HPDE6-E6E7 (cell line): ENCODE data around the gene BUB3.
"Not testable (repeated sequence)": the region's sequence is repeated elsewhere in the genome, so short reads cannot be mapped to it uniquely, and the experiment has no call there.

Experiments used
- DNase-seq: peaks from one replicate; pipeline ENCODE4 v3.0.0; 2011; ENCODE audit warnings: missing footprints; ENCODE audit errors: extremely low spot score

BUB3 gene

GRCh38 chr10:123154711-123155505, 706 bp downstream of the BUB3 start:
- DNase-seq = no peak

- no peak for DNase-seq
Measured at GRCh38 chr10:123156078-123156477, 1.9 kb downstream of the BUB3 start.

- no peak for DNase-seq
Measured at GRCh38 chr10:123157210-123157609, 3.0 kb downstream of the BUB3 start.

GRCh38 chr10:123158682-123159081, 4.5 kb downstream of the BUB3 start:
- DNase-seq = no peak

GRCh38 chr10:123160311-123160980, 6.2 kb downstream of the BUB3 start:
- DNase-seq = no peak

DNA sequence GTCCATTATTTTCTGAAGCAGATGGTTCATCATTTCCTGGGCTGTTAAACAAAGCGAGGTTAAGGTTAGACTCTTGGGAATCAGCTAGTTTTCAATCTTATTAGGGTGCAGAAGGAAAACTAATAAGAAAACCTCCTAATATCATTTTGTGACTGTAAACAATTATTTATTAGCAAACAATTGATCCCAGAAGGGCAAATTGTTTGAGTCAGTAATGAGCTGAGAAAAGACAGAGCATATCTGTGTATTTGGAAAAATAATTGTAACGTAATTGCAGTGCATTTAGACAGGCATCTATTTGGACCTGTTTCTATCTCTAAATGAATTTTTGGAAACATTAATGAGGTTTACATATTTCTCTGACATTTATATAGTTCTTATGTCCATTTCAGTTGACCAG, 10.1 kb downstream of the BUB3 start:
- no peak for DNase-seq

GRCh38 chr10:123165445-123166072, 11.4 kb downstream of the BUB3 start:
- DNase-seq = no peak

DNA sequence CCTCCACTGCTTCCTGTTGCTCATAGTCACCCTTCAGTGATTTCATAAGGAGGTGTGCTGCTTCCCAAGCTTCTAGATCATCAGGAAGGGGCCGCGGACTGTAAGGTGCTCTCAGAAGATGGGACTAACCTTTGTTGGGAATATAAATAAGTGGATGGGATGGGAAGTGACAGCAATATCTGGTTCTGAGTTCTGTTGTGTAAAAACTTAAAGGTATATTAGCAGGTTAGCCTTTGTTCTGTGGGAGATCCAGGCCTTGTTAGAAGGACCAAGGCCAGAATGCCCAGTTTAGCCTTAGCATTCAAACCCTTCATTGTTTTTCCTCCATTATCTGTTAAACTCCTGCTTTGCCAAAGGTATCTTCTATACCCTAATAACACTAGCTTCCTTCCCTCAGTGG, 12.4 kb downstream of the BUB3 start:
- no peak for DNase-seq

GRCh38 chr10:123170961-123171360, 16.8 kb downstream of the BUB3 start:
- DNase-seq = no peak

DNA sequence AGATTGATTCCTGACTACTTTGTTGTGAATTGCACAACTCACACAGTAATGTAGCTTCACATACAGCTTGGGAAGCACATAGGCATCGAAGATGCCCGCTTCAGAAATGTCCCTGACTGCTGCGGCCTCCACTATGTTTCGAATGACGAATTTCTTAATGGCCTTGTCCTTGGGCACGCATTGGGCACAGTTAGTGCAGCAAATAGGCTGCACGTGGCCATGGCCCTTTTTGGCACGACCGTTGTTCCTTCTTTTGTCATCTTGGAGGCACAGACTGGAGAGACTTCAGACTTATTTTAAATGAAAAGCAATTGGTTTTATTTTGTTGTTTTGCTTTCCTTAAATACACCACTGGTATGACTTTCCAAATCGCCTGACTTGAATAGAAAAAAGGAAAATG, 17.4 kb downstream of the BUB3 start:
- not testable (repeated sequence) for DNase-seq

DNA sequence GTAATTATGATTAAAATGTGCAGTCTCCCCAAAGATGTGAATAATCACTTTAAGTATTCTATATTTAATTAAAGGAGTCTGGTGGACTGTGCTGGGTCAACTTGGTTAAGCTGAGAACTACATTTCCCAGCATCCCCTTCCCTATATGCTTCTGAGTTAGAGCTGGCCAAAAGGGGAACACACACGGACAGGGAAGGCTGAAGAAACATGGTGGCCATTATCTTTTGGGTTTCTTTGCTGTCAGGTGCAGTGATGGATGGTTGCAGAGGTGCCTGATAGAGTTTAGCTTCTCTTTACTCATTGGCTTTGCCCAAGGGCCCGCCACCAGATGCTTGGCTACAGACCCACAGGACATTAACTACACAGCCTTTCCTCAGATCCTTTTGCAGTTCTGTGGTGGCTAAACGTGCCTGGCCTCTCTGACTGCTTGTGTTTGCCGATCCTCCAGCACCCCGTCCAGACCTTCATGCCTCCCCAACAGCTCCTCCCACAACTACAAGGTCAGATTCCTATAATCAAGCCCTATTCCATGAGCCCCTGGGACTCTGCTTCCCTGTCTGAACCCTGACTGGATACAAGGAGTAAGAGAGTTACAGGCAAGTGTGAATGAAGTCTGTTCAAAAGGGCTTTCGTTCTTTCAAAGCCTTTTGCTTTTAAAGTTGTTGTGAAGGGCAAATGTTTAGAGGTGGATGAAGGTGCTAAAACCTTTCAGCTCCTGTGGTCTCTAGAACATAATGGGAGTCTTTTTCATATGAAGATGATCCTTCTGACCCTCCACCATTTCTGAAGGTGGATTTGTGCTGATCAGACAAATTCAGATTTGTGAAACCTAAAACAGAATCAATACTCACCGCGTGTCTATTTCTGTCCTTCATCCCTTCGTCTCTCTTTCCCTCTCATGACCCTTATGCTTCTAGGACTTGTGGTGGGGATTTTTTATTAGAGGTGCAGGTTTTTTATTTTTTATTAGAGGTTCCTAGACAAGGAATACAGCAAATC, 21.5 kb downstream of the BUB3 start:
- no peak for DNase-seq

DNA sequence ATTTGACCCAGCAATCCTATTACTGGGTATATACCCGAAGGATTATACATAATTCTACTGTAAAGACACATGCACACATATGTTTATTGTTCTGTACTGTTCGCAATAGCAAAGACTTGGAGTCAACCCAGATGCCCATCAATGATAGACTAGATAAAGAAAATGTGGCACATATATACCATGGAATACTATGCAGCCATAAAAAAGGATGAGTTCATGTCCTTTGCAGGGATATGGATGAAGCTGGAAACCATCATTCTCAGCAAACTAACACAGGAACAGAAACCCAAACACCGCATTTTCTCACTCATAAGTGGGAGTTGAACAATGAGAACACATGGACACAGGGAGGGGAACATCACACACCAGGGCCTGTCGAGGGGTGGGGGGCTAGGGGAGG, 24.2 kb downstream of the BUB3 start:
- DNase-seq = not testable (repeated sequence)

- no peak for DNase-seq
Measured at GRCh38 chr10:123180101-123181090, 26.2 kb downstream of the BUB3 start.

DNA sequence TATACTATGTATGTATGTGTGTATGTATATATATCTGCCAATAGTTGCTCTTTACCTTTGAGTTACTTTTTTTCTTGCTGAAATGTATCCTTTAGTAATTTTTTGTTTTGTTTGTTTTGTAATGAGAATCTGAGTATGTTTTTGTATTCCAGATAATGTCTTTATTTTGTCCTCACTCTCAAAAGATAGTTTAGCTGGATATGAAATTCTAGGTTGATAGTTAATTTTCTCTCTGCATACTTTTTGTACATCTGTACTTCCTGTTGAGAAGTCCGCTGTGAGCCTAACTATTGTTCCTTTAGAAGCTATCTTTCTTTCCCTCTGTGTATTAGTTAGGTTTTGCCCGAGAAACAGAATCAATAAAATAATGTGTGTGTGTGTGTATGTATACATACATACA, 29.5 kb downstream of the BUB3 start:
- DNase-seq = no peak

- no peak for DNase-seq
Measured at GRCh38 chr10:123187781-123188180, 33.6 kb downstream of the BUB3 start.

GRCh38 chr10:123191886-123192285, 37.7 kb downstream of the BUB3 start:
- DNase-seq = no peak

- DNase-seq = no peak
Measured at GRCh38 chr10:123194056-123194455, 39.9 kb downstream of the BUB3 start.

DNA sequence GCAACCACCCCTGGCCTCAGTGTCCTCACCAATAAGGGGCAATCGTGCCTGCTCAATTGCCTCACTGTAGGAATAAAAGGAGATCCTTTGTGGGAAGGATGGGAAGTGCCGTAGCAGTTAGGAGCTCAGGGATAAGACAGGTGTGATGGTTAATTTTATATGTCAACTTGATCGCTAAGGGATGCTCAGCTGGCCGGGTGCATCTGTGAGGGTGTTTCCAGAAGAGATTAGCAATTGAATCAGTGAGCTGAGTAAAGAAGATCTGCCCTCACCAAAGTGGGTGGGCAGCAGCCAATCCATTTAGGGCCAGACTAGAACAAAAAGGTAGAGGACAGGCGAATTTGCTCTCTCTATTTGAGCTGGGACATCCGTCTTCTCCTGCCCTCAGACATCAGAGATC, 46.3 kb downstream of the BUB3 start:
- DNase-seq = no peak

GRCh38 chr10:123202506-123202905, 48.3 kb downstream of the BUB3 start:
- no peak for DNase-seq

DNA sequence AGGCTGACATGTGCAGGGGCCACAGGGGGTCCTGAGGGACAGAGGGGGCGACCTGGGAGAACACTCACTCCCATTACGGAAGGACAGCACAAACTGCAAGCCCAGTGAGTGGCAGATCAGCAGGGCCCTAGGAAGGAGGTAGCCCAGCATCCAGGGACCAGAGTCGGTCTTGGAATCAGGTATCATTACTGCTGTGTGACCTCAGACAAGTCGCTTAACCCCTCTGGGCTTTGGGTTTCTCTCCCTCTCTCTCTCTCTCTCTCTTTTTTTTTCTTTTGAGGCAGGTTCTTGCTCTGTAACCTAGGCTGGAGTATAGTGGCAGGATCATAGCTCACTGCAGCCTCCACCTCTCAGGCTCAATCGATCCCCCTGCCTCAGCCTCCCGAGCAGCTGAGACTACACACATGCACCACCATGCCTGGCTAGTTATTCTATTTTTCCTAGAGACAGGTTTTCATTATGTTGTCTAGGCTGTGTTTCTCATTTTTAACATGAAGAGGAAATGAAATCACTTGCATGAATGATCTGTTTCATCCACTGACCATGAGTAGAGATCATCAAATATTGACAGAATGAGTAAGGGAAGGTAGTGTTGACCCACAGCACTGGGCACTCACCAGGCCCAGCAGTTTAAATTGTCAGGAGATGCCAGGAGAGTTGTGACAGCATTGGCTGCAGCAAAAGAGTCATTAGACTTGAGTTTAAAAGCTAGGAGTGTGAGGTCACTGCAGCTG, 49.4 kb downstream of the BUB3 start:
- no peak for DNase-seq
